Right atrium auricular region (tissue), 2 donors: ENCODE results near the gene ZSWIM5. TPM values are rescaled to one million over a fixed set of nuclear protein-coding genes. Genes with fewer than 3 reads are reported as not detected.
"Not testable (repeated sequence)": the region's sequence is repeated elsewhere in the genome, so short reads cannot be mapped to it uniquely, and the experiment has no call there.

Experiments
- DNase-seq: peaks from one replicate; pipeline ENCODE4 v3.0.0-alpha.2; 2019; ENCODE audit warnings: low spot score
- H3K27ac ChIP-seq, 2 donors: fragments of 200-600 bp; sonication (generic); 1 replicate in 1 of 2; 2 replicates in 1 of 2; pipeline ENCODE4 v1.5.1; 2016 to 2019
- H3K27me3 ChIP-seq, 2 donors: fragments of 200-600 bp; sonication (generic); one replicate each; pipeline versions ENCODE4 v1.5.1 to v1.6.0; 2017 to 2019
- H3K36me3 ChIP-seq: fragments of 200-600 bp; sonication (generic); one replicate; pipeline ENCODE4 v1.5.1; 2016
- H3K4me1 ChIP-seq, 2 donors: fragments of 200-600 bp; sonication (generic); one replicate each; pipeline versions ENCODE4 v1.5.1 to v1.6.0; 2017 to 2019
- H3K4me3 ChIP-seq, 2 donors: fragments of 200-600 bp; sonication (generic); 1 replicate in 1 of 2; 2 replicates in 1 of 2; pipeline ENCODE4 v1.5.1; 2017 to 2019; ENCODE audit warnings: mild to moderate bottlenecking in 1 of 2, moderate library complexity in 1 of 2
- H3K9me3 ChIP-seq, 2 donors: fragments of 200-600 bp; sonication (generic); one replicate each; pipeline ENCODE4 v1.5.1; 2019
- total RNA-seq, 2 donors: library from RNA; depleted of rRNA; stranded (reverse); fragments of >200 nt; gene quantifications; one replicate each; pipeline ENCODE4 v1.1.0, GENCODE V29; 2016
- TF ChIP-seq, protein P1 (sequence below), 2 donors: fragments of 200-600 bp; sonication (generic); IDR thresholded peaks; one replicate each; pipeline ENCODE4 v1.5.1; 2019; ENCODE audit warnings: antibody characterized with exemption in 2 of 2

ZSWIM5 gene
- total RNA-seq, 2 donors from 2014 or later, result 1.2 to 1.7 TPM

DNA sequence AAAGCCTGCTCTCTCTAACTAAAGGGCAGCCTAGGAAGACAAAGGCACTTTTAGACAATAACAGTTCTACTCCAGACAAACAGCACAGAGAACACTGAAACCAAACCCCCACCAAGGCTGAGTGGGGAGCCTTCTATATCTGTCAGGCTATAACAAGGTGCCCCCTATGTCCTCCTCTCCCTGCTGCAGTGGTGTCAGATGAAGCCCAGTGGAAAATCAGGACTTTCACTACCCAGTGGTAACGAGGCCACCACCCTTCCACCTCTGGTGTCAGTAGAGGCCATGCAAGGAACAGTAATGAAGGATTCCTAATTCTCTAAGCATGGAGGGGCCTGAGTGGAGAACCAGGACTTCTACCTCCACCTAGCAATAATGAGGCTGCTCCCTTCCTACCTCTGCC, 83.7 kb downstream of the ZSWIM5 start:
- no peaks in the 10 kb centered on the region for H3K36me3 ChIP-seq
- TF ChIP-seq, protein P1, sequence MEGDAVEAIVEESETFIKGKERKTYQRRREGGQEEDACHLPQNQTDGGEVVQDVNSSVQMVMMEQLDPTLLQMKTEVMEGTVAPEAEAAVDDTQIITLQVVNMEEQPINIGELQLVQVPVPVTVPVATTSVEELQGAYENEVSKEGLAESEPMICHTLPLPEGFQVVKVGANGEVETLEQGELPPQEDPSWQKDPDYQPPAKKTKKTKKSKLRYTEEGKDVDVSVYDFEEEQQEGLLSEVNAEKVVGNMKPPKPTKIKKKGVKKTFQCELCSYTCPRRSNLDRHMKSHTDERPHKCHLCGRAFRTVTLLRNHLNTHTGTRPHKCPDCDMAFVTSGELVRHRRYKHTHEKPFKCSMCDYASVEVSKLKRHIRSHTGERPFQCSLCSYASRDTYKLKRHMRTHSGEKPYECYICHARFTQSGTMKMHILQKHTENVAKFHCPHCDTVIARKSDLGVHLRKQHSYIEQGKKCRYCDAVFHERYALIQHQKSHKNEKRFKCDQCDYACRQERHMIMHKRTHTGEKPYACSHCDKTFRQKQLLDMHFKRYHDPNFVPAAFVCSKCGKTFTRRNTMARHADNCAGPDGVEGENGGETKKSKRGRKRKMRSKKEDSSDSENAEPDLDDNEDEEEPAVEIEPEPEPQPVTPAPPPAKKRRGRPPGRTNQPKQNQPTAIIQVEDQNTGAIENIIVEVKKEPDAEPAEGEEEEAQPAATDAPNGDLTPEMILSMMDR (IDR thresholded peaks at IDR 0.05), result no peak
- no peak overlapping the region for H3K4me3 ChIP-seq
- H3K27me3 ChIP-seq, result no peaks in the 10 kb centered on the region
- H3K9me3 ChIP-seq, result no peaks in the 10 kb centered on the region
- no peak overlapping the region for H3K27ac ChIP-seq
- no peaks in the 10 kb centered on the region for H3K4me1 ChIP-seq
- DNase-seq, result no peak

- H3K27me3 ChIP-seq, result no peaks in the 10 kb centered on the region
- no peak overlapping the region for H3K4me3 ChIP-seq
- H3K9me3 ChIP-seq, result no peaks in the 10 kb centered on the region
- H3K4me1 ChIP-seq, result no peaks in the 10 kb centered on the region
- no peaks in the 10 kb centered on the region for H3K36me3 ChIP-seq
- no peak overlapping the region for H3K27ac ChIP-seq
- TF ChIP-seq, protein P1 (IDR thresholded peaks at IDR 0.05), result no peak
- no peak for DNase-seq
Observed at GRCh38 chr1:45117766-45118165, 88.6 kb downstream of the ZSWIM5 start.

- H3K27ac ChIP-seq, result no peak overlapping the region
- no peaks in the 10 kb centered on the region for H3K4me1 ChIP-seq
- H3K36me3 ChIP-seq, result no peaks in the 10 kb centered on the region
- no peak for DNase-seq
- no peak overlapping the region for H3K4me3 ChIP-seq
- H3K9me3 ChIP-seq, result no peaks in the 10 kb centered on the region
- H3K27me3 ChIP-seq, result no peaks in the 10 kb centered on the region
- TF ChIP-seq, protein P1 (IDR thresholded peaks at IDR 0.05), result no peak
Observed at GRCh38 chr1:45116820-45117219, 89.6 kb downstream of the ZSWIM5 start.

- Histone ChIP-seq H3K4me3 (no peak overlapping the region), H3K4me1 (no peaks in the 10 kb centered on the region), H3K36me3 (no peaks in the 10 kb centered on the region), H3K27ac (no peak overlapping the region), H3K27me3 (no peaks in the 10 kb centered on the region), H3K9me3 (peaks cover 0 to 4% of the 10 kb centered on the region in 2 donors)
- TF ChIP-seq, protein P1 (IDR thresholded peaks at IDR 0.05), result no peak
- no peak for DNase-seq
Observed at GRCh38 chr1:45116340-45116739, 90.1 kb downstream of the ZSWIM5 start.

- not testable (repeated sequence) for H3K4me3 ChIP-seq, H3K36me3 ChIP-seq, H3K27ac ChIP-seq, DNase-seq, H3K27me3 ChIP-seq, H3K9me3 ChIP-seq, H3K4me1 ChIP-seq
Observed at GRCh38 chr1:45115198-45115597, 91.2 kb downstream of the ZSWIM5 start.

DNA sequence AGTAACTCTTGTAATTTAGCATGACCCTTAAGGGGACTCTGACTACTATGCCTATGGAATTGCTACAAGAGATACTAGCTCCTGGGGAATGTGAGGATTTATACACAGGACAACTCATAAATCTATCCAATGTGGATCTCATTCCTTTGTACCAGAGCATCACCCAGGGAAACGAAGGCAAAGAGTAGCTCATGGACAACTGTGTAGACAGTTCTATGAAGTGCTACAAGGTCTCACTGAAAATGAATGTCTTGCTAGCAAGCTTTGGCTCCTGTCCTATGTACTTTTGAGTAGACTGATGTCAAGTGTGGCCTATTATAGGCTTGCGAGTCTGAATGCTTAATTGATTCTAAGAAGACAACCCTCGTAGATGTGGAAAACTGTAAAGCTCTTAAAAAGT, 93.7 kb downstream of the ZSWIM5 start:
- Histone ChIP-seq H3K4me1 (no peaks in the 10 kb centered on the region), H3K27ac (no peak overlapping the region), H3K36me3 (no peaks in the 10 kb centered on the region), H3K27me3 (no peaks in the 10 kb centered on the region), H3K9me3 (peaks cover 0 to 8% of the 10 kb centered on the region in 2 donors), H3K4me3 (no peak overlapping the region)
- no peak for DNase-seq
- TF ChIP-seq, protein P1 (IDR thresholded peaks at IDR 0.05), result no peak
